SK-N-MC (cell line): ENCODE results near the gene GSG1L.

Experiments used
- EZH2 ChIP-seq: fragments of 200-600 bp; sonication (generic); IDR thresholded peaks from one replicate; pipeline ENCODE4 v1.6.1; 2017; ENCODE audit warnings: antibody characterized with exemption
- POLR2AphosphoS5 ChIP-seq: IDR thresholded peaks from 2 replicates; pipeline ENCODE4 v1.6.1; 2012; ENCODE audit warnings: mild to moderate bottlenecking, low read depth, low read length, borderline replicate concordance

GRCh38 chr16:27758544-27758943, 305.0 kb downstream of the GSG1L start:
- no peak for TF ChIP-seq EZH2
- TF ChIP-seq POLR2AphosphoS5 = no peak
